ENCODE results near the gene RFC1. TPM values are rescaled to one million over a fixed set of nuclear protein-coding genes. Genes with fewer than 3 reads are reported as not detected.
"Not testable (repeated sequence)": the region's sequence is repeated elsewhere in the genome, so short reads cannot be mapped to it uniquely, and the experiment has no call there.

Gene RFC1
- total RNA-seq, 2 experiments from 2014 or later: 74.6 to 84.5 TPM

DNA sequence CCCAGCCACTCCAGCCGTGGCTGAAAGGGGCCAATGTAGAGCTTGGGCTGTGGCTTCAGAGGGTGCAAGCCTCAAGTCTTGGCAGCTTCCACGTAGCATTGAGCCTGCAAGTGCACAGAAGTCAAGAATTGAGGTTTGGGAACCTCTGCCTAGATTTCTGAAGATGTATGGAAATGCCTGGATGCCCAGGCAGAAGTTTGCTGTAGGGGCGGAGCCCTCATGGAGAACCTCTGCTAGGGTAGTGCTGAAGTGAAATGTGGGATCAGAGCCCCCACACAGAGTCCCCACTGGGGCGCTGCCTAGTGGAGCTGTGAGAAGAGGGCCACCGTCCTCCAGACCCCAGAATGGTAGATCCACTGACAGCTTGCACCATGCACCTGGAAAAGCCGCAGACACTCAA is 5.0 kb upstream of the RFC1 start:
- H3K27ac Mint-ChIP-seq; H3K4me3 Mint-ChIP-seq; ATAC-seq (ENCODE audit: low read depth); H3K27me3 Mint-ChIP-seq; H3K36me3 Mint-ChIP-seq; H3K4me1 Mint-ChIP-seq; POLR2A ChIA-PET; DNase-seq: not testable (repeated sequence)
- peaks cover 14% of the 10 kb centered on the region for H3K9me3 Mint-ChIP-seq

DNA sequence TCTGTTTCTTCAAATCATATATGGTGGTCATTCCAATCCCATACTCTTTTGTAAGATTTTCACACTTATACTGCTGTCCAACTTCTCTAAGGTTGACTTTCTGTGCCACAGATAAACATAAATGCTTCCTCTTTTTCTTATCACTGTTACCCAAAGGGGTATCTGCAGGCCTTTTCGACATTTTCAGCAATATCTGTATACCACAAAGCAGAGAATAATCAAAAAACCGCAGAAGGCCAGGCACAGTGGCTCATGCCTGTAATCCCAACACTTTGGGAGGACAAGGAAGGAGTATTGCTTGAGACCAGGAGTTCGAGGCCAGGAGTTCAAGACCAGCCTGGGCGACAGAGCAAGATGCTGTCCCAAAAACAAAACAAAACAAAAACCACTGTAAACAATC is 3.1 kb upstream of the RFC1 start:
- DNase-seq (no peak), ATAC-seq (ENCODE audit: low read depth) (no peak)
- no peaks in the 10 kb centered on the region for H3K27me3 Mint-ChIP-seq
- H3K27ac Mint-ChIP-seq: no peak overlapping the region
- H3K4me3 Mint-ChIP-seq: no peak overlapping the region
- H3K4me1 Mint-ChIP-seq: peaks cover 16% of the 10 kb centered on the region
- H3K36me3 Mint-ChIP-seq: peaks cover 7% of the 10 kb centered on the region
- POLR2A ChIA-PET: interaction anchor here (0.7 kb wide), 1 partner anchor 100 kb away, joined by 4 read pairs; no protein-coding TSS in a partner anchor
- peaks cover 14% of the 10 kb centered on the region for H3K9me3 Mint-ChIP-seq

DNA sequence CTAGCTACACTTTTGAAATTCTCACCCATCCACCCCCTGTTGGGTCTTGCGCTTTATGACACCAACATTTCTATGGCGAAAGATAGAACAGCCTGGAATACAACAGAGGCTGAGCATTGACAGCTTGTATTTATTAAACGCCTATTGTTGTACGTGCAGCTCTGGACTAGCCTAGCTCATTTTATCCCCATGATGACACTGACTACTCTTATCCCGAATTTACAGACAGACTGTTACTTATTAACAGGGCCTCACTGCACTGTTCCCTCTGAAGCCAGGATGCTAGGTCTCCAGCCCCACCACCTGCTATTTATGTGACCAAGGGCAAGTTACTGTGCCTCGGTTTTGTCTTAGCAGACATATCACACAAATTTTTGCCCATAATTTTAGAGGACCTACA is 1.0 kb upstream of the RFC1 start:
- peaks cover 31% of the 10 kb centered on the region for H3K4me1 Mint-ChIP-seq
- no peak for ATAC-seq (ENCODE audit: low read depth)
- peaks cover 12% of the 10 kb centered on the region for H3K9me3 Mint-ChIP-seq
- H3K4me3 Mint-ChIP-seq: peak overlapping the region; percentile 8
- H3K36me3 Mint-ChIP-seq: peaks cover 12% of the 10 kb centered on the region
- H3K27ac Mint-ChIP-seq: no peak overlapping the region
- POLR2A ChIA-PET: interaction anchor here (1.2 to 3.6 kb wide), 4 partner anchors 14 to 161 kb away, joined by 4 to 42 read pairs (median 16); partner anchors contain the start of genes LIAS and RPL9
- H3K27me3 Mint-ChIP-seq: no peaks in the 10 kb centered on the region
- no peak for DNase-seq

DNA sequence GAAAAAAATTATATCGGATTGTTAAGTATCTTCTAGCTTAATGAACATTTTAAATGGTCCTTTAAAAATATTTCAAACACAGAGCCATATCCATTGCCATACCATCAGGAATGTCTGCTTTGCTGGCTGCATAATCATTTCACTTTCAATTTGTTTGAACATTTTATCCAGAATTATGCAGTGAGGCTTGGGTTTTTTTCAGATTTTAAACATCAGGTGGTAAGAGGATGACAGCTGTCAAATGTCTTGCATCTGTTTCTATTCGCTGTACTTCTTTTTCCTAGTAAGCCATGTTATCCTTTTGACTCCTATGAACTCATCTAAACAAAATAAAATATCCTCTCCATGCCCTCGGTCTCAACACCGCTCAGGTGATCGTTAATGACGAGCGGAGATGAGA is 802 bp downstream of the RFC1 start:
- Mint-ChIP-seq H3K9me3 (peaks cover 7% of the 10 kb centered on the region), H3K27me3 (no peaks in the 10 kb centered on the region), H3K4me3 (peak overlapping the region; percentile 92), H3K27ac (peak overlapping the region; percentile 84), H3K36me3 (peaks cover 15% of the 10 kb centered on the region), H3K4me1 (peaks cover 37% of the 10 kb centered on the region)
- POLR2A ChIA-PET: interaction anchor here (0.7 to 3.6 kb wide), 7 partner anchors 8 to 93 kb away, joined by 3 to 42 read pairs (median 9); partner anchors contain the start of genes LIAS and RPL9
- ATAC-seq (ENCODE audit: low read depth) (no peak), DNase-seq (no peak)

DNA sequence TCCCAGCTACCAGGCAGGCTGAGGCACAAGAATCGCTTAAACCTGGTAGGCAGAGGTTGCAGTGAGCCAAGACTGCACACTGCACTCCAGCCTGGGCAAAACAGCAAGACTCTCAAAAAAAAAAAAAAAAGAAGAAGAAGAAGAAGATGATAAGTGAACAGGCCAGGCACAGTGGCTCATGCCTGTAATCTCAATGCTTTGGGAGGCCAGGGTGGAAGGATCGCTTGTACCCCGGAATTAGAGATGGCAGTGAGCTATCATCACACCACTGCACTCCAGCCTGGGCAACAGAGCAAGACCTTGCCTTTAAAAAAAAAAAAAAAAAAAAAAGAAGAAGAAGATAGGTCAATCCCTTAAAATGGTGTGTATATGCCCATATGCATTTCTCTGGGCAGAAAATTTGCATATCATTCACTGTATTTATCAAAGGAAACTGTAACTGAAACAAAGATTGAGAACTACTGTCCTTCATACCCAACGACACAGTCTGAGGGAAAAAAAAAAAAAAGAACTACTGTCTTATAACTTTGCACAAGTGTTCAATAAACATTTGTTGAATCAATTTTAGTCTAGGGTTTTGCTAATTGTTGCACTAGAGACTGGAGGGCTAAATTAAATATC is 2.3 kb downstream of the RFC1 start:
- no peak for DNase-seq
- H3K36me3 Mint-ChIP-seq: peaks cover 20% of the 10 kb centered on the region
- H3K27me3 Mint-ChIP-seq: no peaks in the 10 kb centered on the region
- ATAC-seq (ENCODE audit: low read depth): no peak
- peak overlapping the region; percentile 92 for H3K4me3 Mint-ChIP-seq
- peaks cover 6% of the 10 kb centered on the region for H3K9me3 Mint-ChIP-seq
- H3K27ac Mint-ChIP-seq: peak overlapping the region; percentile 68
- POLR2A ChIA-PET: interaction anchor here (0.6 to 3.6 kb wide), 7 partner anchors 10 to 701 kb away, joined by 3 to 42 read pairs (median 3); partner anchors contain the start of genes LIAS, RPL9 and SMIM14
- peaks cover 43% of the 10 kb centered on the region for H3K4me1 Mint-ChIP-seq

DNA sequence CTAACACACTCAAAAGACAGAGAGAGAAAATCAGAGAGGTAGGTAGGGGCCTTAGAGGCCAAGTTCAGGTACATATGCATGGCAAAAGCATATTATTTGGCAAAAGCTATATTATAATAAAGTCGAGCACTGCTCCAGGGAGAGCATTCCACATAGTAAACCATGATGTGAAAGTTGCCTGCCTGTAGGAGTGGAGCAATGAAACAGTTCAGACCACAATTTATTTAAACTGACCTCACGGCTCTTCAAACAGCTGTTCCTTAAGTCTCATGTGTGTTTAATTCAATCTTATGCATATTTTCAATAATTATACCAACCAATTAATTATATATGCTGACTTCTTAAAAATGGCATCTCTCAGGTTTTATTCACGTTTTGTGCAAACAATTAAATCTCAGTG is 3.3 kb downstream of the RFC1 start:
- Mint-ChIP-seq H3K4me1 (peaks cover 44% of the 10 kb centered on the region), H3K36me3 (peaks cover 23% of the 10 kb centered on the region), H3K27ac (peak overlapping the region; percentile 28), H3K4me3 (peak overlapping the region; percentile 44), H3K27me3 (no peaks in the 10 kb centered on the region), H3K9me3 (peaks cover 5% of the 10 kb centered on the region)
- ATAC-seq (ENCODE audit: low read depth) (no peak), DNase-seq (no peak)
- POLR2A ChIA-PET: no interaction called here

DNA sequence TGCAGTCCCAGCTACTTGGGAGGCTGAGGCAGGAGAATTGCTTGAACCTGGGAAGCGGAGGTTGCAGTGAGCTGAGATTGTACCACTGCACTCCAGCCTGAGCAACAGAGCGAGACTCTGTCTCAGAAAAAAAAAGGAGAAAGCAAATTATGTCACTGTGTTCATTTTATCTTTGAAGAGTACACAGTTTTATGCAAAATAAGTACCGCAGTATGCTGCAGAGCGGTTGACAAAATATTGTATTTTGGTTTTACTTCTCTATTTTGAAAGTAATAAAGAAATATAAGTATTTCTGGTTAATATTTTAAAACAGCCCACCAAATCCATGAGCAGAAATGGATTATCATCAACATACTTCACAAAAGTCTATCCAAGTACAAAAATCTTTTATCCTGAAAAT is 5.6 kb downstream of the RFC1 start:
- ATAC-seq (ENCODE audit: low read depth); H3K4me3 Mint-ChIP-seq; DNase-seq; H3K9me3 Mint-ChIP-seq; H3K27ac Mint-ChIP-seq; H3K27me3 Mint-ChIP-seq; POLR2A ChIA-PET: not testable (repeated sequence)
- H3K4me1 Mint-ChIP-seq: peaks cover 49% of the 10 kb centered on the region
- H3K36me3 Mint-ChIP-seq: peaks cover 23% of the 10 kb centered on the region

DNA sequence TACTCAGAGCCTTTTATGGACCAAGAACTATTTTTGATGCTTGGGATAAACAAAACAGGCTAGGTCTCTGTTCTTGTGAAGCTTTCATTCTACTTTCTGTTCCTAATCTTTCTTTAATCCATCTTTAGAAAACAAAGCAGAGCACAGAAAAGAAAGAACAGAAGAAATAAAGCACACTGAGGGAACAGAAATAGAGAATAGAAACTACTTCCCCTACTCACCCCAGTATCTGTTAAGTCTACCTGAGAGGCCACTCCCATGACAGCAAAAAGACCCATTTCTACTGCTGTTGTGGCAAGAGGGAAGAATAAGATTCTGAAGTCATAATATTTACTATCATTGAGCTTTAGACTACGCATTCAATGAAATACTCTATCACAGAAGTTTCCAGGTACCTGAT is 9.2 kb downstream of the RFC1 start:
- Mint-ChIP-seq H3K9me3 (peaks cover 5% of the 10 kb centered on the region), H3K27ac (peak overlapping the region; percentile 79), H3K4me3 (peak overlapping the region; percentile 37), H3K27me3 (no peaks in the 10 kb centered on the region), H3K4me1 (peaks cover 50% of the 10 kb centered on the region), H3K36me3 (peaks cover 24% of the 10 kb centered on the region)
- POLR2A ChIA-PET: interaction anchor here (1.0 kb wide), 1 partner anchor 8 kb away, joined by 3 read pairs; no protein-coding TSS in a partner anchor
- ATAC-seq (ENCODE audit: low read depth) (no peak), DNase-seq (no peak)

DNA sequence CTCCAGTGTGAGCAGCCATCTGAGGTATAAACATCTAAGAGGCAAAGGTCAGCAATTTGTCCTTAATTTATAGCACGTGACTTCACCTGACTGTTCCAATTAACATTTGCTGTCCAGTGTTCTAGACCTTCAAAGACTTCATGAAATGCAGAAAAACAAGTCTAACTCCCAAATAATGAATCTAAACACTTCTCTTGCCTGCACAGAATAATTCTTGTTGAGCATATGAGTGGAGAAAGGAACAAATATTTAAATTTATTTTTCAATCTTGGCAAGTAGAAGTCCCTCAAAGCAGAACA is 12.0 kb downstream of the RFC1 start:
- POLR2A ChIA-PET: interaction anchor here (1.0 to 3.7 kb wide), 2 partner anchors 11 to 102 kb away, joined by 3 to 42 read pairs; partner anchors contain the start of gene RFC1
- DNase-seq: no peak
- ATAC-seq (ENCODE audit: low read depth): no peak
- peak overlapping the region; percentile 99 for H3K27ac Mint-ChIP-seq
- peaks cover 35% of the 10 kb centered on the region for H3K36me3 Mint-ChIP-seq
- peak overlapping the region; percentile 93 for H3K4me3 Mint-ChIP-seq
- peaks cover 9% of the 10 kb centered on the region for H3K9me3 Mint-ChIP-seq
- no peaks in the 10 kb centered on the region for H3K27me3 Mint-ChIP-seq
- H3K4me1 Mint-ChIP-seq: peaks cover 49% of the 10 kb centered on the region

DNA sequence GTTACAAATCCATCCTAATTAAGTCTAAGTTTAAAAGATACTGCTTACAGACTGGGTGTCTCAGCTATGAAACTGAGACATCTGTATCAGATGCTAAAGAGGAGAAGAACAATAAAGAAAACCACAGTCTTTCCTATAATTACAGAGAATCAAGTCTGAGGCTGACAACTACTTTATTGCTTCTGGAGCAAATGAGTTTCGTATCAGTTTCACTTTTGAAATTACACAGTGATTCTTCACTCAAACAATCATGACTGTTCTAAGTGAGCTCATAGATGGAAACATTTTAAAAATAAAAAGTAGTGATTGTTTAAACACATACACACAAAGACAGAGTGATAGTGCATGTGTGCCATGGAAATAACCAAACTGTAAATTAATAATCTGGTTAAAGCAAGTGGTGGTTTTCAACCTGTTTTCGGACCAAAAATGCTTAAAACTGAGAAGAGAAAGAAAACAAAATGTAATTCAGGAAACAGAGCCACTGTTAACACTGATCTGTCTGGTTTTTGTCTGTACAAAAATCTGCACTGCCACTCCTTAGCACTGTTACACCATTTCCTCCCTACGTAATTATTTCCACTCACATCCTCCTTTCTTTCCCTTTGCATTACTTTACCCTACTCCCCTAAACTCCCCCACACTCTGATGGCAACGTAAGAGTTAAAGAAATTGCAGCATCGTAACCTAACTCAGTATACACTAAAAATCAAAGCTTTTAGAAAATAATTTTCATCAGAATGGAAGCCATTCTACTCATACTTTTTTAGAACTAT is 12.5 kb downstream of the RFC1 start:
- H3K27ac Mint-ChIP-seq: peak overlapping the region; percentile 99
- DNase-seq (no peak), ATAC-seq (ENCODE audit: low read depth) (peak; percentile 84)
- H3K4me1 Mint-ChIP-seq: peaks cover 49% of the 10 kb centered on the region
- POLR2A ChIA-PET: interaction anchor here (0.6 to 3.7 kb wide), 6 partner anchors 12 to 1353 kb away, joined by 3 to 42 read pairs (median 3); partner anchors contain the start of gene RFC1
- peak overlapping the region; percentile 93 for H3K4me3 Mint-ChIP-seq
- H3K27me3 Mint-ChIP-seq: no peaks in the 10 kb centered on the region
- H3K9me3 Mint-ChIP-seq: peaks cover 4% of the 10 kb centered on the region
- H3K36me3 Mint-ChIP-seq: peaks cover 34% of the 10 kb centered on the region

DNA sequence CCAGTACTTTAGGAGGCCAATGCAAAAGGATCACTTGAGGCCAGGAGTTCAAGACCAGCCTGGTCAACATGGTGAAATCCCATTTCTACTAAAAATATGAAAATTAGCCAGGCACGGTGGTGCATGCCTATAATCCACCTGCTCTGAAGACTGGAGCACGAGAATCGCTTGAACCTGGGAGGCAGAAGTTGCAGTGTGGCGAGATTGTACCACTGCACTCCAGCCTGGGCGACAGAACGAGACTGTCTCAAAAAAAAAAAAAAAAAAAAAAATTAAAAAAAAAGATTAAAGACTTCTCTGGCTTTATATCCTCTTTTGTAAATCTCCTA is 13.0 kb downstream of the RFC1 start:
- ATAC-seq (ENCODE audit: low read depth): peak; percentile 17
- H3K36me3 Mint-ChIP-seq: peaks cover 36% of the 10 kb centered on the region

DNA sequence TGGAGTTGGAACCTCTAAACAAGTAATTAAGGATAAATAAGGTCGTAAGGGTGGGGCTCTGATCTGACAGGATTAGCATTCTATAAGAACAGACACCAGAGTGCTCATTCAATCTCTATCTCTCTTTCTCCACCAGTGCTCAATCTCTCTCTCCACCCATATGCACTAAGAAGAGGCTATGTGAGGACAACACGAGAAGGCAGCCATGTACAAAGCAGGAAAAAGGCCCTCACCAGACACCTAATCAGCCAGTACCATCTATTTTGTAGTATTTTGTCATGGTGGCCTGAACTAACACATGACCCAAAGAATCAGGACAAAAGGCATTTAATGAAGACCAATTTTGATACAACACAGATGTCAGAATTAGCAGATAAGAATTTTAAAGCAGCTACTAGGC is 16.8 kb downstream of the RFC1 start:
- Mint-ChIP-seq H3K27ac (no peak overlapping the region), H3K27me3 (no peaks in the 10 kb centered on the region), H3K4me3 (no peak overlapping the region), H3K9me3 (peaks cover 4% of the 10 kb centered on the region), H3K36me3 (peaks cover 45% of the 10 kb centered on the region), H3K4me1 (peaks cover 42% of the 10 kb centered on the region)
- POLR2A ChIA-PET: interaction anchor here (0.8 kb wide), 1 partner anchor 29 kb away, joined by 3 read pairs; no protein-coding TSS in a partner anchor
- DNase-seq (no peak), ATAC-seq (ENCODE audit: low read depth) (no peak)

More for the DNA sequence above, 13.0 kb downstream of the RFC1 start:
- peaks cover 53% of the 10 kb centered on the region for H3K4me1 Mint-ChIP-seq
- DNase-seq: peak; percentile 36
- H3K27me3 Mint-ChIP-seq, H3K9me3 Mint-ChIP-seq: not testable (repeated sequence)
- H3K27ac Mint-ChIP-seq: peak overlapping the region; percentile 99
- peak overlapping the region; percentile 93 for H3K4me3 Mint-ChIP-seq
- POLR2A ChIA-PET: interaction anchor here (0.6 to 3.7 kb wide), 4 partner anchors 12 to 624 kb away, joined by 3 to 42 read pairs (median 6); partner anchors contain the start of gene RFC1

DNA sequence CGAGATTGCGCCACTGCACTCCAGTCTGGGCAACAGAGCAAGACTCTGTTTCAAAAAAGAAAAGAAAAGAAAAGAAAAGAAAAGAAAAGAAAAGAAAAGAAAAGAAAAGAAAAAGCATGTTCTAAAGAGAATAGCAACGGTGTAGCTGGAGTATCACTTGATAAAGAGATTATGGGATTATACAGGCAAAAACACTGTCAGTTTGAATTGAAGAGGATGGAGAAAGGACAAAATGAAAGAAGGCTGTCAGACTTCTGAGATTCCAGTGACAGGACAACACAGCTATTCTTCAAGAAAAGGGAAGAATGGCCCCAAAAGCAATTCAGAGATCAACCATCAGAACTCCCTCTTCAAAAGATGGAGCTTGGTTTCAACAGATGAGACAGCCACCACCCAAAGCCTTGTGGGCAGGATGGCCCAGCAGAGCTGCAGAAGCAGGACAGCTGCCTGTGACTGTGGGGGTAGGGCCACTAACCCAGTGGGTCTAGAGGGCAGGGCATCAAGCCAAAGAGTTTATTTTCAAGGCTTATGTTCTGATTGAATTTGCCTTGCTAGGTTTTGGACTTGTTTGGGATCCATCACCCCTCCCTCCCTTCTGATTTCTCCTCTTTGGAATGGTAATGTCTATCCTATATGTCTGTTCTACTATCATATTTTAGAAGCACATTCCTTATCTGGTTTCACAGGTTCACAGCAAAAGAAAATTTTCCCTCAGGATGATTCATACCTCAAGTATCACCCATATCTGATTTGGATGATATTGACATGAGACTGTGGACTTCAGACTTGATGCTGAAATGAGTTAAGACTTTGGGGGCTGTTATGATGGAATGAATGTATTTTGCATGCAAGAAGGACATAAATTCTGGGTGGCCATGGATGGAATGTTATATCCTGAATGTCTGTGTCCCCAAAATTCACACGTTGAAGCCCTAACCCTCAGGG is 17.5 kb downstream of the RFC1 start:
- peaks cover 49% of the 10 kb centered on the region for H3K36me3 Mint-ChIP-seq
- ATAC-seq (ENCODE audit: low read depth): no peak
- no peak for DNase-seq
- peak overlapping the region; percentile 3 for H3K27ac Mint-ChIP-seq
- H3K4me3 Mint-ChIP-seq: peak overlapping the region; percentile 30
- H3K9me3 Mint-ChIP-seq: peaks cover 4% of the 10 kb centered on the region
- H3K27me3 Mint-ChIP-seq: no peaks in the 10 kb centered on the region
- POLR2A ChIA-PET: interaction anchor here (2.5 kb wide), 1 partner anchor 17 kb away, joined by 10 read pairs; the partner anchor contains the start of gene RFC1
- H3K4me1 Mint-ChIP-seq: peaks cover 39% of the 10 kb centered on the region

Data from activated naive CD8-positive, alpha-beta T cell treated with anti-CD3 and anti-CD28 coated beads, Interleukin-2, amount 10 ng/mL, durations not matched to agents 7 days and 5 days (primary cell).